GM06990 (cell line): Measurements from ENCODE around the gene PSME3.
"Not testable (repeated sequence)": the region's sequence is repeated elsewhere in the genome, so short reads cannot be mapped to it uniquely, and the experiment has no call there.

Source experiments
- DNase-seq: peaks from one replicate; pipeline ENCODE4 v3.0.0-alpha.2; 2011; ENCODE audit not compliant: insufficient read length; ENCODE audit errors: extremely low read depth
- H3K27me3 ChIP-seq: replicated peaks from 2 replicates; pipeline ENCODE4 v1.6.0; 2011; ENCODE audit warnings: low read length; ENCODE audit not compliant: control insufficient read depth, insufficient read depth
- H3K36me3 ChIP-seq: 2 replicates; pipeline ENCODE4 v1.5.1; 2011; ENCODE audit warnings: low read length; ENCODE audit not compliant: control insufficient read depth, insufficient read depth
- H3K4me3 ChIP-seq: replicated peaks from 2 replicates; pipeline ENCODE4 v1.5.1; 2011; ENCODE audit warnings: low read depth, mild to moderate bottlenecking, control low read depth, low read length
- TF ChIP-seq, protein P1 (sequence below): IDR thresholded peaks from 2 replicates; pipeline ENCODE4 v1.5.1; 2011; ENCODE audit warnings: low read length, control low read depth, mild to moderate bottlenecking, inconsistent platforms; ENCODE audit not compliant: insufficient read depth, poor library complexity, severe bottlenecking

The PSME3 gene

DNA sequence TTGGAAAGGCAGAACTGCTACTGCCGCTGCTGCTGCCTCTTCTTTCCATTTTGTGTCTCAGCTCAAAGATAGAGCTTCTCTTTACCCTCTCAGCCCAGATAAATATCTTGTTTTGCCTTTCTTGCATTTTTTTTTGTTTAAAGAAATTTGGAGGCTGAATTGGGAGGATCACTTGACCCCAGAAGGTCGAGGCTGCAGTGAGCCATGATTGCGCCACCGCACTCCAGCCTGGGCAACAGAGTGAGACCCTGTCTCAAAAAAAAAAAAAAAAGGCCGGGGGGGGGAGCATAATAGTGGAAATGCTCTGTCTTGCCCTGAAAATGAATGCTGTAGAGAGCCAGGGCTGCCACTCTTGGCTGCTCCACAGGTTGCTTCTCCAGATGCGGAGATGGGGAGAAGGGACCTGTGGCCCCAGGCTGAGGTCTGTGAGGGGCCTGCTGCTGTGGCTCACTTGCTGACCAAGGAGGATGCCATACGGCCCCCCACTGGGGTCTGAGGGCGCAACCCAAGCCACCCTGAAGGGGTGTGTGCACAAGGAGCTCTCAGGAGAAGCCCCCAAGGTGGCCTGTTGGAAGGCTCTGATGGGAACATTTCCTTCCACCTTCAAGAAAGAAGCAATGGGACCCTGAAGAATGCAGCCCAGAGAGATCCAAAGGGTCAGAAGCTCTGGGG lies 45.9 kb downstream of the PSME3 start:
- TF ChIP-seq, protein P1, sequence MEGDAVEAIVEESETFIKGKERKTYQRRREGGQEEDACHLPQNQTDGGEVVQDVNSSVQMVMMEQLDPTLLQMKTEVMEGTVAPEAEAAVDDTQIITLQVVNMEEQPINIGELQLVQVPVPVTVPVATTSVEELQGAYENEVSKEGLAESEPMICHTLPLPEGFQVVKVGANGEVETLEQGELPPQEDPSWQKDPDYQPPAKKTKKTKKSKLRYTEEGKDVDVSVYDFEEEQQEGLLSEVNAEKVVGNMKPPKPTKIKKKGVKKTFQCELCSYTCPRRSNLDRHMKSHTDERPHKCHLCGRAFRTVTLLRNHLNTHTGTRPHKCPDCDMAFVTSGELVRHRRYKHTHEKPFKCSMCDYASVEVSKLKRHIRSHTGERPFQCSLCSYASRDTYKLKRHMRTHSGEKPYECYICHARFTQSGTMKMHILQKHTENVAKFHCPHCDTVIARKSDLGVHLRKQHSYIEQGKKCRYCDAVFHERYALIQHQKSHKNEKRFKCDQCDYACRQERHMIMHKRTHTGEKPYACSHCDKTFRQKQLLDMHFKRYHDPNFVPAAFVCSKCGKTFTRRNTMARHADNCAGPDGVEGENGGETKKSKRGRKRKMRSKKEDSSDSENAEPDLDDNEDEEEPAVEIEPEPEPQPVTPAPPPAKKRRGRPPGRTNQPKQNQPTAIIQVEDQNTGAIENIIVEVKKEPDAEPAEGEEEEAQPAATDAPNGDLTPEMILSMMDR: no peak
- DNase-seq: no peak

DNA sequence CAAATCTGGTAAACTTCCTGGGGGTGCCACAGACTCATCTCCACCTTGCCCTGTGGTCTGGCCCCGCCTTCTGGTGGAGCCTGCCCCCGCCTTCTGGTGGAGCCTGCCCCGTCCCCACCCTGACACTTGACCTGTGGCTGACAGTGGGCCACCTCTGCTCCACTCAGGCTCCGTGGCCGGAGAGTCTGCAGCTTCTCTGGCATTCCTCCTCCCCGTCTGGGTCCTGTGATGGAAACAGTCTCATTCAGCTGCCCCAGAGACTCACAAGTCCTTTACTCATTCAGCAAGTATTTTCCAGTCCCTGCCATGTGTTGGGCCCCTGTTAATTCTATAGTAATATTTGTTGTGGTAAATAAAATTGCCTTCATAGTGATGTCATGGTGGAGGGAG lies 46.4 kb downstream of the PSME3 start:
- Histone ChIP-seq H3K36me3 (no peaks in the 10 kb centered on the region), H3K27me3 (peaks cover 2% of the 10 kb centered on the region), H3K4me3 (no peak overlapping the region)
- TF ChIP-seq, protein P1: no peak
- no peak for DNase-seq

More for the DNA sequence above, 45.9 kb downstream of the PSME3 start:
- no peak overlapping the region for H3K4me3 ChIP-seq
- H3K36me3 ChIP-seq: no peaks in the 10 kb centered on the region
- peaks cover 2% of the 10 kb centered on the region for H3K27me3 ChIP-seq

DNA sequence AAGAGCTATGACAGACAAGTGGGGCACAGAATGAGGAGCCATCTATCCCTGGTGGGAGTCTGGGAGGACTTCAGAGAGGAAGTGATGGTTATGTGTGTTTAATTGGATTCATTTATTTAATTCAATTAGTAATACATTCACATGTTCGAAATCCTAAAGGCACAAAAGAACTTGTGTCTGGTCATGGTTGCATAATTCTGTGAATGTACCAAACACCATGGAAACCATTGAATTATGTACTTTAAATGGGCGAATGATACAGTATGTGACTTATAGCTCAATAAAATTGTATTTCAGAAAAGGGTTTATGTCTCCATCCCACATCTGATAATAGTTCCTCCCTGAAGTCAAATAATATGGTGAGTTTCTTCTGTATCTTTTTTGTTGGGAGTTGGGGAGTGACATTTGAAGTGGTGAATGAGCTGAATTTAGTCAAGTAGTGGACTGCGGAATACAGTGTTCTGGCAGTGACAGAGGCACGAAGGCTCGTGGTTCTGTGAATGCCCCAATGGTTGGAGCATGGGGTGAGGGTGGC lies 47.6 kb downstream of the PSME3 start:
- TF ChIP-seq, protein P1: no peak
- no peak overlapping the region for H3K4me3 ChIP-seq
- no peak for DNase-seq
- H3K36me3 ChIP-seq: no peaks in the 10 kb centered on the region
- H3K27me3 ChIP-seq: peaks cover 2% of the 10 kb centered on the region

DNA sequence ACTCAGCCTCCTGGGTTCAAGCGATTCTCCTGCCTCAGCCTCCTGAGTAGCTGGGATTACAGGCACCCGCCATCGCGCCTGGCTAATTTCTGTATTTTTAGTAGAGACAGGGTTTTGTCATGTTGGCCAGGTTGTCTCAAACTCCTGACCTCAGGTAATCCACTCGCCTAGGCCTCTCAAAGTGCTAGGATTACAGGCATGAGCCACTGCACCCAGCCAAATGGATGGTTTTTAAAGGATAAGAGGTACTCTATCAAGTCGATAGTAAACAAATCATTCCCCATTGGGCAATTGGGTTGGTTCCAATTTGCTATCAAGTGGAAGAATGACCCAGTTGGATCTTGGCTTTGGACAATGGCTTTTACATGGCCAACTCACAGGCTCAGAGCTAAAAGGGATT lies 48.5 kb downstream of the PSME3 start:
- H3K36me3 ChIP-seq, H3K27me3 ChIP-seq, H3K4me3 ChIP-seq, DNase-seq: not testable (repeated sequence)

DNA sequence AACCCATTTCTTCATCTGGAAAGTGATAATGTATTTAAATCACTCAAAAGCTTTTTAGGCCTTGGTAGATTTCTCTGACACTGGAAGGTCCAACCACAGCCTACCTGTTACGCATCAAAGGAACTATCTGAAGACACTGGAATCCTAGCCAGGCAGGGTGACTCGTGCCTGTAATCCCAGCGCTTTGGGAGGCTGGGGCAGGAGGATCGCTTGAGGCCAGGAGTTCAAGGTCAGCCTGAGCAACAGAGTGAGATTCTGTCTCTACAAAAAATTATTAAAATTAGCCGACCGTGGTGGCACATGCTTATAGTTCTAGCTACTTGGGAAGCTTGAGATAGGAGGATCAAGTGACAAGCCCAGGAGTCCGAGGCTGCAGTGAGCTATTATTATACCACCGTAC lies 49.0 kb downstream of the PSME3 start:
- TF ChIP-seq, protein P1: no peak
- DNase-seq: no peak
- Histone ChIP-seq H3K4me3 (no peak overlapping the region), H3K36me3 (no peaks in the 10 kb centered on the region), H3K27me3 (peaks cover 2% of the 10 kb centered on the region)

DNA sequence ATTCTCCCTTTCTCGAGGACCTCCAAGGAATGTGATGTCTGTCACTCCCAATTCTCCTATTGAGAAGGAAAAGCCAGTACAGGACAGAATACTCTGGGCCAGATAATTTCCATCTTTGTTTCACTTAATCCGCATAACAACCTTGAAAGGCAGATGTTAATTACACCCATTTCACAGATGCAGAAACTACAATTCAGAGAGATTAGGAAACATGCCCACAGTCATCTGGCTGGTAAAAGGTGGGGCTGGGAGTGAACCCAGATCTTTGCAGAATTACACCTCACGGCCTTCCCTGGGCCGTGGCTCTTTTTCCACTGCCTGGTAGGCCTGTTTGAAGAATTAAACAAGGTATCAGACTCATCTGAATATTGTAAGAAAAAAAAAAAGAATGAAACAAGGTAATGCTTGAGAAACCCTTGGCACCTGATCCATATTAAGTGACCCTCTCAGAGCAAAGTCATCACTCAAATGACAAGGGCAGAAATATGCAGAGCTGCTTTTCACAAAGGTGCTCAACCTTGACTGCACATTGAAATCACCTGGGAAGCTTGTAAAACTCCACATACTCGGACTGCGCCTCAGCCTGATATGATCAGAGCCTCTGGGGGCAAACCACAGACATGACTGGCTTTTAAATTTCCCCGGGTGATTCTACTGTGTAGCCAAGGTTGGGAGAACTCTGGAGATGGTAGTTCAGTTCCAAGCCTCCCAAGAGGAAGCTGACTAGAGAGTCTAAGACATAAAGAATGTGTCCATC lies 50.8 kb downstream of the PSME3 start:
- TF ChIP-seq, protein P1: no peak

DNA sequence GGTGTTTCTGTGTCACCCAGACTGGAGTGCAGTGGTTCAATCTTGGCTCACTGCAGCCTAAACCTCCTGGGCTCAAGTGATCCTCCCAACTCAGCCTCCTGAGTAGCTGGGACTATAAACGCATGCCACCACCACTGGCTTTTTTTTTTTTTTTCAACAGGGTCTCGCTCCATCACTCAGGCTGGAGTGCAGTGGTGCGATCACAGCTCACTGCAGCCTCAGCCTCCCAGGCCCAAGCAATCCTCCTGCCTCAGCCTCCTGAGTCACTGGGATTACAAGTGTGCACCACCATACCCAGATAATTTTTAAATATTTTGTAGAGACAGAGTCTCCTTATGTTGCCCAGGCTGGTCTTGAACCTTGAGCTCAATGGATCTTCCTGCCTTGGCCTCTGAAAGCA lies 52.6 kb downstream of the PSME3 start:
- not testable (repeated sequence) for DNase-seq, H3K4me3 ChIP-seq, H3K27me3 ChIP-seq, H3K36me3 ChIP-seq

More for the DNA sequence above, 50.8 kb downstream of the PSME3 start:
- Histone ChIP-seq H3K27me3 (peaks cover 2% of the 10 kb centered on the region), H3K36me3 (no peaks in the 10 kb centered on the region), H3K4me3 (no peak overlapping the region)
- no peak for DNase-seq
